Prostate gland (tissue), 2 donors: ENCODE data around the gene BMX. TPM values are rescaled to one million over a fixed set of nuclear protein-coding genes. Genes with fewer than 3 reads are reported as not detected.

Experiments
- DNase-seq: peaks from one replicate; pipeline ENCODE4 v3.0.0-alpha.2; 2019; ENCODE audit warnings: low spot score
- H3K27ac ChIP-seq, 2 donors: fragments of 200-600 bp; sonication (generic); 2 replicates each; pipeline ENCODE4 v1.5.1; 2017 to 2019
- H3K27me3 ChIP-seq: fragments of 200-600 bp; sonication (generic); replicated peaks from 2 replicates; pipeline ENCODE4 v1.5.1; 2019; ENCODE audit not compliant: insufficient read depth
- H3K36me3 ChIP-seq, 2 donors: fragments of 200-600 bp; sonication (generic); 1 replicate in 1 of 2; 2 replicates in 1 of 2; pipeline versions ENCODE4 v1.5.1 to v1.8.1; 2017 to 2019
- H3K4me1 ChIP-seq: fragments of 200-600 bp; sonication (generic); replicated peaks from 2 replicates; pipeline ENCODE4 v1.5.1; 2019
- H3K4me3 ChIP-seq, 2 donors: fragments of 200-600 bp; sonication (generic); 2 replicates each; pipeline ENCODE4 v1.5.1; 2017 to 2019
- H3K9me3 ChIP-seq: fragments of 200-600 bp; sonication (generic); 2 replicates; pipeline ENCODE4 v1.5.1; 2017
- CTCF ChIP-seq, 4 experiments: fragments of 200-600 bp in 2 of 4; fragments of 450-650 bp in 2 of 4; sonication (generic) in 2 of 4; IDR thresholded peaks; 1 replicate in 3 of 4; 2 replicates in 1 of 4; pipeline ENCODE4 v1.5.1; 2016 to 2019; ENCODE audit warnings: antibody characterized with exemption in 4 of 4, mild to moderate bottlenecking in 2 of 4, moderate library complexity in 2 of 4
- POLR2A ChIP-seq: fragments of 450-650 bp; IDR thresholded peaks from one replicate; pipeline ENCODE4 v1.6.1; 2016; ENCODE audit warnings: antibody characterized with exemption, mild to moderate bottlenecking
- POLR2AphosphoS5 ChIP-seq: sonication (generic); formaldehyde crosslinking; IDR thresholded peaks from one replicate; pipeline ENCODE4 v1.6.1; 2017; ENCODE audit warnings: antibody characterized with exemption
- WGBS: methylation state at CpG from one replicate; pipeline ENCODE4 v1.1.5; 2018; 5-methylcytosine and 5-hydroxymethylcytosine counted together
- intact Hi-C: fragments of 100-400 bp; cut with DNase I; formaldehyde crosslinking; loops from one replicate; pipeline ENCODE4 v1.14.2; 2022
- total RNA-seq, 2 donors: library from RNA; depleted of rRNA; stranded (reverse); fragments of >200 nt; gene quantifications; one replicate each; pipeline ENCODE4 v1.1.0, GENCODE V29; 2016

Gene BMX
- 1 to 10 TPM in 1 of 2 donors, under 1 TPM in 1; 0.14 to 1.2 TPM for total RNA-seq

- no peak for DNase-seq
- Histone ChIP-seq H3K27me3 (no peaks in the 10 kb centered on the region), H3K27ac (no peak within 1 kb of the TSS), H3K9me3 (no peaks in the 10 kb centered on the region), H3K4me1 (no peaks in the 10 kb centered on the region), H3K4me3 (no peak within 1 kb of the TSS), H3K36me3 (no peaks in the 10 kb centered on the region)
- intact Hi-C loops: no loop called here
- TF ChIP-seq CTCF (IDR thresholded peaks at IDR 0.05): no peak
- no peak for TF ChIP-seq POLR2AphosphoS5
- TF ChIP-seq POLR2A: no peak
- WGBS: 83% methylated on average over 18 of the region's 18 CpGs
These were observed at the start of gene BMX for GRCh38 chrX:15500497-15500966. TSS of gene BMX (plus strand) at chrX:15500807. CDS start at chrX:15508354, 7,547 bp downstream.

- 9% methylated on average over 1 of the region's 1 CpG for WGBS
- Histone ChIP-seq H3K36me3 (no peaks in the 10 kb centered on the region), H3K4me3 (no peak overlapping the region), H3K9me3 (no peaks in the 10 kb centered on the region), H3K27ac (no peak overlapping the region), H3K4me1 (no peaks in the 10 kb centered on the region), H3K27me3 (no peaks in the 10 kb centered on the region)
- TF ChIP-seq CTCF (IDR thresholded peaks at IDR 0.05) (no peak), POLR2AphosphoS5 (no peak), POLR2A (no peak)
- intact Hi-C loops: no loop called here
- DNase-seq: peak; percentile 27
These were observed 48.7 kb upstream of the BMX start for GRCh38 chrX:15451913-15452312.

- Histone ChIP-seq H3K4me1 (no peaks in the 10 kb centered on the region), H3K9me3 (no peaks in the 10 kb centered on the region), H3K36me3 (no peaks in the 10 kb centered on the region), H3K27ac (no peak overlapping the region), H3K27me3 (no peaks in the 10 kb centered on the region), H3K4me3 (no peak overlapping the region)
- intact Hi-C loops: no loop called here
- no peak for DNase-seq
- TF ChIP-seq POLR2A (no peak), POLR2AphosphoS5 (no peak)
These were observed 35.9 kb upstream of the BMX start for GRCh38 chrX:15464704-15465103.

- no peak for DNase-seq
- H3K36me3 ChIP-seq: no peaks in the 10 kb centered on the region
- WGBS: 60% methylated on average over 4 of the region's 4 CpGs
- no peaks in the 10 kb centered on the region for H3K9me3 ChIP-seq
- no peaks in the 10 kb centered on the region for H3K27me3 ChIP-seq
- intact Hi-C loops: no loop called here
- no peak overlapping the region for H3K27ac ChIP-seq
- H3K4me3 ChIP-seq: no peak overlapping the region
- TF ChIP-seq POLR2A (no peak), CTCF (IDR thresholded peaks at IDR 0.05) (no peak), POLR2AphosphoS5 (no peak)
- no peaks in the 10 kb centered on the region for H3K4me1 ChIP-seq
These were observed 35.3 kb upstream of the BMX start for GRCh38 chrX:15465347-15465746.

- 90% methylated on average over 8 of the region's 9 CpGs for WGBS
- no peaks in the 10 kb centered on the region for H3K4me1 ChIP-seq
- no peak overlapping the region for H3K4me3 ChIP-seq
- H3K9me3 ChIP-seq: no peaks in the 10 kb centered on the region
- intact Hi-C loops: no loop called here
- H3K27me3 ChIP-seq: no peaks in the 10 kb centered on the region
- no peak for TF ChIP-seq POLR2A
- no peak for TF ChIP-seq CTCF (IDR thresholded peaks at IDR 0.05)
- TF ChIP-seq POLR2AphosphoS5: no peak
- H3K36me3 ChIP-seq: no peaks in the 10 kb centered on the region
- no peak for DNase-seq
- no peak overlapping the region for H3K27ac ChIP-seq
These were observed 34.5 kb upstream of the BMX start for GRCh38 chrX:15465896-15466651.
